ENCODE data around the gene PRLR. TPM values are rescaled to one million over a fixed set of nuclear protein-coding genes. Genes with fewer than 3 reads are reported as not detected.

Gene PRLR
- total RNA-seq, 6 experiments from 2014 or later = 7.4 to 26.8 (median 15.1) TPM

DNA sequence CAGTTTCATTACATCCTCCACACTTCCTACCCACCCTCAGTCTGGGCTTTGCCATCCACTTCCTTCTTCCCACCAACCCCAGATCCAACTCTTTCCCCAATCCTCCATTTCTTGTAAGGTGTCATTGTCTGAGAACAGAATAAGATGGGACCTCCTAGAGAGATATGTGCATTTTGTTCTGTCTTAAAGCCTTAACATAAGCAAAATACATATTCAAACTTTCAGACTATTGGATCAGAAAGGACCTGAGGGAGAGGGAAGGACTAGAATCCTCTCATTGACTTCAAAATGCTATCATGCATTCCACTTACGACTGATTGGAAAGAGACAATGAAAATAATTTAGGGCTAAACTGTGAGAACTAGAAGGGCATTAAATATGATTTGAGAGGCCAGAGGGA lies 225.5 kb downstream of the PRLR start:
- ATAC-seq = no peak
- no peaks in the 10 kb centered on the region for H3K9me3 ChIP-seq
- intact Hi-C loops (cut with DNase I) = no loop called here
- H3K36me3 ChIP-seq = peaks cover 0 to 20% (median 4%) of the 10 kb centered on the region in 4 donors
- 88% methylated on average over 1 of the region's 1 CpG for WGBS (ENCODE audit: insufficient coverage, low coverage, low lambda C conversion rate, missing lambda C conversion rate)
- DNase-seq = no peak
- TF ChIP-seq POLR2A (IDR thresholded peaks at IDR 0.05) = no peak
- TF ChIP-seq, protein P1, sequence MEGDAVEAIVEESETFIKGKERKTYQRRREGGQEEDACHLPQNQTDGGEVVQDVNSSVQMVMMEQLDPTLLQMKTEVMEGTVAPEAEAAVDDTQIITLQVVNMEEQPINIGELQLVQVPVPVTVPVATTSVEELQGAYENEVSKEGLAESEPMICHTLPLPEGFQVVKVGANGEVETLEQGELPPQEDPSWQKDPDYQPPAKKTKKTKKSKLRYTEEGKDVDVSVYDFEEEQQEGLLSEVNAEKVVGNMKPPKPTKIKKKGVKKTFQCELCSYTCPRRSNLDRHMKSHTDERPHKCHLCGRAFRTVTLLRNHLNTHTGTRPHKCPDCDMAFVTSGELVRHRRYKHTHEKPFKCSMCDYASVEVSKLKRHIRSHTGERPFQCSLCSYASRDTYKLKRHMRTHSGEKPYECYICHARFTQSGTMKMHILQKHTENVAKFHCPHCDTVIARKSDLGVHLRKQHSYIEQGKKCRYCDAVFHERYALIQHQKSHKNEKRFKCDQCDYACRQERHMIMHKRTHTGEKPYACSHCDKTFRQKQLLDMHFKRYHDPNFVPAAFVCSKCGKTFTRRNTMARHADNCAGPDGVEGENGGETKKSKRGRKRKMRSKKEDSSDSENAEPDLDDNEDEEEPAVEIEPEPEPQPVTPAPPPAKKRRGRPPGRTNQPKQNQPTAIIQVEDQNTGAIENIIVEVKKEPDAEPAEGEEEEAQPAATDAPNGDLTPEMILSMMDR (IDR thresholded peaks at IDR 0.05) = no peak
- H3K4me1 ChIP-seq = no peaks in the 10 kb centered on the region
- no peaks in the 10 kb centered on the region for H3K27me3 ChIP-seq
- no peak overlapping the region for H3K4me3 ChIP-seq
- no peak overlapping the region for H3K27ac ChIP-seq

DNA sequence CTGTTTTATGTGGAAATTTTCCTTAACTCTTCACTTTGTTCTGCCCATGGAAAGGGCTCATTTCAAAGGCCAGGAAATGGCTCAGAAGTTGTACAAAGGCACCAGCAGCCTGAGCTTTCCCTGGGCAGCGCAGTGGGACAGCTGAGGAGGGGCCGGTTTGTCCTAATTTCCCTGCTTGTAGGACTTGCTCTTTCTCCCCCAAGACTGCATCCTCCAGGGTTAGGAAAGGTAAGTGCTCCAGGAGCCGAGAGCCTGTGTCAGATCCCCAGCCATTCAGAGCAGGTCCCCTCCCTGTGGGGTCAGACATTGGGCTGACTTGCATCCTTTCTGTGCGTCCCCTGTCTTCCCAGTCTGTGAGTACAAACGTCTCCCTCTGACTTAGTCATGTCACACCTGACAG lies 226.1 kb downstream of the PRLR start:
- H3K27ac ChIP-seq = no peak overlapping the region
- ATAC-seq (no peak), DNase-seq (no peak)
- no peaks in the 10 kb centered on the region for H3K9me3 ChIP-seq
- H3K36me3 ChIP-seq = peaks cover 0 to 20% (median 4%) of the 10 kb centered on the region in 4 donors
- intact Hi-C loops (cut with DNase I) = no loop called here
- no CpG with 5 or more reads among the region's 5 CpGs for WGBS (ENCODE audit: insufficient coverage, low coverage, low lambda C conversion rate, missing lambda C conversion rate)
- no peaks in the 10 kb centered on the region for H3K4me1 ChIP-seq
- no peaks in the 10 kb centered on the region for H3K27me3 ChIP-seq
- no peak for TF ChIP-seq POLR2A (IDR thresholded peaks at IDR 0.05)
- TF ChIP-seq, protein P1 (IDR thresholded peaks at IDR 0.05) = no peak
- H3K4me3 ChIP-seq = no peak overlapping the region

DNA sequence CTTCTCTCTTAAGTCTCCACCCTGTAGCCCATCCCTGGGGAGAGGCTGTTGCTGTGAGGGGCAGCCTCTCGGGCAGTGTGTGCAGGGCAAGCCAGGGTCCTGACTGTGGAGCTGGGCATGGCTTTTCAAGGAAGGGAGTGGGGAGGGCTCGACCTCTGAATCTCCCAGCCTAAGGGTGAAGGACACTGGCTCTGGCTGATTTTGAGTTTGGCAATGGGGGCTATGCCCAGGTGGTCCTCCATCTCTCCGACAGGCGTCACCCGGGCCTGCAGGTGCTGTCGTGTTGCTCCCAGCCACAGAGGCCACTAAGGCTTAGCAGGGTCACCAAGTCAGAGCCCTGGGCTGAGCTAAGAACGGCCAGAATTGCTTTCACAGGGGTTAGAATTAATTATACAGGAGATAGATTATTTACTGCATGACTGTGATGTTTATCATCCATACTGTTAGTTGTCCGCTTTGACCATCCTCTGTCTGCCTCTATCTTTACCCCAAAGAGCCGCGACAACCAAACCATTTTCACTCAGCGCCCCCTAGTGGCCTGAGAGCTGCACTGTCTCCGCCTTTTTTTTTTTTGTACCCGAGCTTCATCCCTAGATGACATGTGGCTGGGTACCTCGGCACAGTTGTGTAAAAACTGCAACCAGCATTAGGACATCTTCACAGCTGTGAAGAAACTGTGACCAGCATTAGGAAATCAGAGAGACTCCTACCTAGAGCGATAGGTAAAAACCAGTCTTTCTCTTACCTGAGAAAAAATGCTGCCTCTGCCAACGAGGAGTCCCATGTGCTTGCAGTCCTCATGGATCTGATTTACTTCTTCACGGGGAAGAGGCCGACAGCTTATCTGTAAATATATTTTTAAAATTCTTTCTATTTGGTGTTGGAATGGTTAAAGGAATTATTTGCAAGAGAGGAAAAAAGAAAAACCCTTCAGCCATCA lies 227.0 kb downstream of the PRLR start:
- ATAC-seq (peak; percentile 57 to 72 (median 70)), DNase-seq (peak in 2 of 3 donors; percentile 31 to 46)
- intact Hi-C loops (cut with DNase I) = no loop called here
- no peak overlapping the region for H3K4me3 ChIP-seq
- no peak overlapping the region for H3K27ac ChIP-seq
- 42% methylated on average over 11 of the region's 18 CpGs for WGBS (ENCODE audit: insufficient coverage, low coverage, low lambda C conversion rate, missing lambda C conversion rate)
- H3K9me3 ChIP-seq = no peaks in the 10 kb centered on the region
- H3K4me1 ChIP-seq = no peaks in the 10 kb centered on the region
- H3K36me3 ChIP-seq = peaks cover 0 to 27% (median 5%) of the 10 kb centered on the region in 4 donors
- TF ChIP-seq, protein P1 (IDR thresholded peaks at IDR 0.05) = peak; percentile 45 to 85 (median 74)
- TF ChIP-seq POLR2A (IDR thresholded peaks at IDR 0.05) = no peak
- no peaks in the 10 kb centered on the region for H3K27me3 ChIP-seq

DNA sequence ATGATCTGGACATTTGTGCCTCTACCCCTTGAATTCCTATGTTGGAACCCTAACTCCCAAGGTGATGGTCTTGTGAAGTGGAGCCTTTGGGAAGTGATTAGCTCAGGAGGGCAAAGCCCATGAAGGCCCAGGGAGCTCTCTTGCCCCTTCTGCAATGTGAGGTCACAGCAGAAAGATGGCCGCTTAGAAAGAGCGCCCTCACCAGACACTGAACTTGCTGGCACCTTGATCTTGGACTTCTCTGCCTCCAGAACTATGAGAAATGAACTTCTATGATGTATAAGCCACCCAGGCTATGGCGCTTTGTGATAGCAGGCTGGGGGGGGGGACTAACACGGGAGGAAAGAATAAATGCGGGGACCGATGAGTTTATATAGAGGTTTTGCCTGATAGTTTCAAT lies 227.8 kb downstream of the PRLR start:
- peaks cover 0 to 31% (median 5%) of the 10 kb centered on the region in 4 donors for H3K36me3 ChIP-seq
- H3K4me3 ChIP-seq = no peak overlapping the region
- ATAC-seq = no peak
- TF ChIP-seq POLR2A (IDR thresholded peaks at IDR 0.05) = no peak
- TF ChIP-seq, protein P1 (IDR thresholded peaks at IDR 0.05) = no peak
- H3K9me3 ChIP-seq = no peaks in the 10 kb centered on the region
- no peak for DNase-seq
- H3K27me3 ChIP-seq = no peaks in the 10 kb centered on the region
- no peak overlapping the region for H3K27ac ChIP-seq
- 93% methylated on average over 6 of the region's 6 CpGs for WGBS (ENCODE audit: insufficient coverage, low coverage, low lambda C conversion rate, missing lambda C conversion rate)
- intact Hi-C loops (cut with DNase I) = no loop called here
- no peaks in the 10 kb centered on the region for H3K4me1 ChIP-seq

Measured in right lobe of liver (tissue), 6 donors.